NOMO-1 treated with dmso at 0.1 percent for 144 hours (cell line): ENCODE measurements around the gene BCKDHA.
A peak's percentile ranks its signal among the peaks of the same experiment; 100 is the strongest.
"Not testable (repeated sequence)": the region's sequence is repeated elsewhere in the genome, so short reads cannot be mapped to it uniquely, and the experiment has no call there.

Experiments used
- DNase-seq: peaks from one replicate; lab custom pipeline; 2025; ENCODE audit not compliant: unreplicated experiment; lab: John Stamatoyannopoulos, UW

The BCKDHA gene

DNA sequence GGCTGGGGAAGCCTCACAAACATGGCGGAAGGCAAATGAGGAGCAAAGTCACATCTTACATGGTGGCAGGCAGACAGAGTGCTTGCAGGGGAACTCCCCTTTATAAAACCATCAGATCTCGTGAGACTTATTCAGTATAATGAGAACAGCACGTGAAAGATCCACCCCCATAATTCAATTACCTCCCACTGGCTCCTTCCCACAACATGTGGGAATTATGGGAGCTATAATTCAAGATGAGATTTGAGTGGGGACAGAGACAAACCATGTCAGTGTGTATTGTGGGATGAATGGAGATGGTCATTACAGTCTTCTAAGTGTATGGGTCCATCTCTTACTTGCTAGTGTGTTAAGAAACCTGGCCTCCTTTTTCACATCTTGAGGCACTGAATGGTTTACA, 4.4 kb downstream of the BCKDHA start:
- no peak for DNase-seq

DNA sequence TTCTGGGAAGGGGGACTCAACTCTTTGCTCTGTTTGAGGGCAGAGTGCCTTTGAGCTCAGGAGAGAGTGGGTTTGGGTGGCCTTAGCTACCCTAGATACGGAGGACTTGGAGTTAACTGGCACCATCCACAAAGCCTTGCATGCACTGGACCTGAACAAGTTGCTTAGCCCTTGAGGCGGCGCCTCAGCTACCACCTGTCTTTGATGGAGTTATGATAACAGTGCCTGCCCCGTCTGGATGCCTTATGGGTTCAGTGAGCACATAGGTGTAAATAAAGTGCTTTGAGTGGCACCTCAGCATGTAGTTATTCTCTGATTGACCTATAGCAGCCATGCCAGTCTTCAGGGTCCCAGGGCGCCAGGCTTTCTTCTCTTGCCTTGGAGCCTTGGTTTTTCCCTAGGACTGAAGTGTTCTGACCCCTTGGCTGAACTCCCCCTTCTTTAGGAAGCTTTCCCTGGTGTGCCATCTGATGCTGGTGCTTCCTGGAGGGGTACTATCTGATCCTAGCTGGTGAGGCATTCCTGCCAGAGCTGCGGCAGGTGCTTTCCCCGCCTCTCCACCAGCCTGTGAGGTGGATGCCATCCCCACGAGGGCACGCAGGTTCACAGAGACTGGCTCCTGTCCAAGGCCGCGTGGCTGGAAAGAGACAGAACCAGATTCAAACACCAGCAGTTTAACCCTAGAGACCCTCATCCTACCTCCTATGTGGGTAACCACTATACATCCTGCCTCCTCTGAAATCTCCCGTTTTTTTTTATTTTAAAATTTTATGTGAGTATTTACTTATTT, 5.8 kb downstream of the BCKDHA start:
- no peak for DNase-seq

DNA sequence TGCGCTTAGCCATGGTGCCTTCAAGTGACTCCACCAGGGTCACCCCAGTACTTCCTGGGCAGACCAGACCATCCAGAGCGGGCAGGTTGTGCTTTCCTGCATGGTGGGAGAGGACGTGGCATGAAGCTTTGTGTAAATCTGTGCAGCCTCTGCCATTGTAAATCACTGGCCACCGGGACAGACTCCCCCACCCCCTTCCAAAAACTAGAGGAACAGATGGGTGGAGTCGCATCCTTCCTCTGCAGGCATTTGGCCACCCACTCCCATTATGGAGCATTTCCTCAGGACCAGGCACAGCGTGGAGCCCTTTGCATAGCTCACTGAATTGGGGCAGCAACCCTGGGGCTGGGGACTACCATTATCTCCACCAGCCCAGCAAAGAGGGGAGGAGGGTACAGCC, 8.2 kb downstream of the BCKDHA start:
- DNase-seq = no peak

GRCh38 chr19:41407271-41407670, 9.7 kb downstream of the BCKDHA start:
- DNase-seq = peak; percentile 68

GRCh38 chr19:41408256-41408655, 10.6 kb downstream of the BCKDHA start:
- DNase-seq = no peak

GRCh38 chr19:41408846-41409245, 11.2 kb downstream of the BCKDHA start:
- DNase-seq = not testable (repeated sequence)

GRCh38 chr19:41409288-41409687, 11.7 kb downstream of the BCKDHA start:
- DNase-seq = no peak

DNA sequence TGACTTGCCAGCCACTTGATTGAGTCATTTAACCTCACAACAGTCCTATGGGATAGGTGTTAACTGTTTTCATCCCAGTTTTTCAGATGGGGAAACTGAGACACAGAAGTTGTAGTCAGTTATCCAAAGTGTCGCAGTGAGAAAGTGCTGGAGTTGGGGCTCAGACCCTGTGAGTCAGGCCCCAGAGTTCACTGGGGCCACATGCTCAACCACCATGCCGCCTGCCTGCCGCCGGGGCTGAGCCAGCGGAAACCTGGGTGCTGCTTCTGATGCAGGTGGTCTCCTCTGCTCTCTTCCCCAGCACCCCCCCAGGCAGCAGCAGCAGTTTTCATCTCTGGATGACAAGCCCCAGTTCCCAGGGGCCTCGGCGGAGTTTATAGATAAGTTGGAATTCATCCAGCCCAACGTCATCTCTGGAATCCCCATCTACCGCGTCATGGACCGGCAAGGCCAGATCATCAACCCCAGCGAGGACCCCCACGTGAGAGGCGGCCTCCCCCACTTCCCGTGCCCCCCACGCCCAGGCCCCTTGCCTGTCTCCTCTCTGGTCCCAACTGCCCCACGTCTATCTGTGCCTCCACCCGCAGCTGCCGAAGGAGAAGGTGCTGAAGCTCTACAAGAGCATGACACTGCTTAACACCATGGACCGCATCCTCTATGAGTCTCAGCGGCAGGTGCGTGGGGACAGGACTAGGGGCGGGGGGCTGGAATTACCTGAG, 12.9 kb downstream of the BCKDHA start:
- DNase-seq = no peak

DNA sequence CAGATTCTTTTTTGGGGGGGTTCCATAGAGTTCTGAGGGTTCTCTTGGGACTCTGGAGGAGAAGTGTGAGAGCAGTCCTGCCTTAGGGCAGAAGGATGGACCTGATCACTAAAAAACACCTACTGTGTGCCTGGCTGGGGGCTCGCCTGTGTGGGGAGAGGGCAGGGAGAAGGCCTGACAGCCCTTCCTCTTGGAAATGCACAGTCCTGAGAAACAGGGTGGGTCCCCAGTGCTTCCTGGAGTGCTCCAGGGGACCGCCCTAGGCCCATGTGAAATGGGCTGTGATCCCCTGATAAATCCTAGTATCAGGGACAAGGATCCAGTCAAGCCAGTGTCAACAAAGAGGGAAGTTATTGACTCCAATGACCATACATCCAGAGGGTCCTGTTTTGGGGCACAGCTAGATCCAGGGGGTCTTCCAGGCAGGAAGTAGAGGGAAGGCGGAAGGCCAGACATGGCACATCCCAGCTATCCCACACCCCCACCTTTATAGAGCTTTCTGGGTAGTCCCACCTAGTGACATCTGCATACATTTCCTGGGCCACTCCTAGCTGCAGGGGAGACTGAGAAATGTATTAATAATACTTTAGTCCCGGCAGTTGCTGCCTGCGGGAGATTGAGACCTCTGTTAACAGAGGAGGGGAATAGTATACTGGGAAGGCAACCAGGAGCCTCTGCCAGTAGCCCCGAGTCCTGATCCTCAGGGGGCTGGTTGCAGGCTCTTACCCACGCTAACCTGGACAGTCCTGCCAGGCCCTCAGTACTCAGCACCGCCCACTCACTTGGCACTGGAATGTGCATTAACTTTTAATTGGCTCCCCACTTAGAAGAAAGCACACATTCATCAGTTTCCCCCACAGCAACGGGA, 13.7 kb downstream of the BCKDHA start:
- no peak for DNase-seq

GRCh38 chr19:41411968-41412265, 14.3 kb downstream of the BCKDHA start:
- DNase-seq = no peak

DNA sequence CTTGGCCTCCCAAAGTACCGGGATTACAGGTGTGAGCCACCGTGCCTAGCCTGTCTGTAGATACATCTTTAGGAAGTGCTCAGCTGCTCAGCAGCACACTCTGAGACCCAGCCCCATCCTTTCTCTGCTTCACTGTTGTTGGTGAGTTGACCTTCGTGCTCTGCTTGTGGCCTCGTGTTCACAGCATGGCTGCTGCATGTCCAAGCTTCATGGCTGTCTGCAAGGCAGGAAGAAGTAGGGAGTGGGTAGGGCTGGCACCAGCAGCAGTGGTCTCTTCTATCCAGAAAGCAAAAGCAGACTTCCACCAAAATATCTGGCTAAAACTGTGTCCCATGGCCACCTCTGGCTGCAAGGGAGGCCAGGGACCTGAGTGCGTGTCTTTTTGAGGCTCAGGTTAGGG, 15.3 kb downstream of the BCKDHA start:
- DNase-seq = no peak

DNA sequence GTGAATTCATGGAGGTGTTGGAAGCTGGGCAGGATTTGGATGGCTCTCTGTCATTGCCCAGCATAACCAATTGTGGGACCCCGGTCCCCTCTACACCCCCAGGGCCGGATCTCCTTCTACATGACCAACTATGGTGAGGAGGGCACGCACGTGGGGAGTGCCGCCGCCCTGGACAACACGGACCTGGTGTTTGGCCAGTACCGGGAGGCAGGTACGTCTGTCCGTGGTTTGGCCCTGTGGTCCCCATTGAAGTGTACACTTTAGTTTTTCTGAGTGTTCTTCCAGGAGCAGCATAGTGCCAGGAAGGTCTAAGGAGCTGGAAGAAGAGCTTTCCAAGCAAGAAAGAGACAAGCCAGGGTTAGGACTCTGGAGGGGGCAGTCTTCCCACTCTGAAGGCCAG, 16.3 kb downstream of the BCKDHA start:
- DNase-seq = no peak

DNA sequence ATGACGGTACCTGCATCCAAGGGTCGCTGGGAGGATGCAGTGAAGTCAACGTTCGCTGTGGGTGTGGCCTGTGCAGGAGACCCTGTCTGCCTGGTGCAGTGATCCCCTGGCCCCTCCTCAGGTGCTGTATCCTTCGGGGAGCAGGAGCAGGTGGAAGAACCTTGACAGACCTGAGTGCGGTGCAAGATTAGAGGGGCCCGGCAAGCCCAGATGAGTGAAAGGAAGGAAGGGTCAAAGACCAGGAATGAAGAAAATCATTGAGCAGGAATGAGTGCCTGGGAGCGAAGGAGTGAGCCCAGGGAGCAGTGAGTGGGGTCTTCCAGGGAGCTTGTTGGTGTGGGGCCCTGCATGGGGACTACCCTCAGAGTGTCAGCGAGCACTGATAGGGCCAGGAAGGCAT, 16.8 kb downstream of the BCKDHA start:
- DNase-seq = no peak

GRCh38 chr19:41415154-41415571, 17.5 kb downstream of the BCKDHA start:
- DNase-seq = no peak

- no peak for DNase-seq
Observed at GRCh38 chr19:41416194-41416674, 18.6 kb downstream of the BCKDHA start.

- peak; percentile 73 for DNase-seq
Observed at GRCh38 chr19:41420101-41420880, 22.7 kb downstream of the BCKDHA start.

GRCh38 chr19:41421314-41421713, 23.7 kb downstream of the BCKDHA start:
- DNase-seq = no peak

- no peak for DNase-seq
Observed at GRCh38 chr19:41421973-41422372, 24.4 kb downstream of the BCKDHA start.

GRCh38 chr19:41422456-41422855, 24.8 kb downstream of the BCKDHA start:
- no peak for DNase-seq

GRCh38 chr19:41422955-41423354, 25.3 kb downstream of the BCKDHA start:
- no peak for DNase-seq
